Measurements from ENCODE around the gene HEXA. TPM values are rescaled to one million over a fixed set of nuclear protein-coding genes. Genes with fewer than 3 reads are reported as not detected.
"Not testable (repeated sequence)": the region's sequence is repeated elsewhere in the genome, so short reads cannot be mapped to it uniquely, and the experiment has no call there.

Gene HEXA
- total RNA-seq, 1 donor from 2014 or later: 185 TPM

- Histone ChIP-seq H3K27ac (no peak overlapping the region), H3K36me3 (no peaks in the 10 kb centered on the region), H3K4me1 (no peaks in the 10 kb centered on the region), H3K27me3 (no peaks in the 10 kb centered on the region), H3K9me3 (no peaks in the 10 kb centered on the region), H3K4me3 (no peak overlapping the region)
- TF ChIP-seq CTCF (IDR thresholded peaks at IDR 0.05): no peak
- DNase-seq: no peak
- intact Hi-C loops (cut with DNase I): no loop called here
- no peak for ATAC-seq
Measured at GRCh38 chr15:72402726-72403125, 26.9 kb upstream of the HEXA start.

GRCh38 chr15:72398648-72399047, 22.8 kb upstream of the HEXA start:
- no peaks in the 10 kb centered on the region for H3K4me1 ChIP-seq
- no peak for TF ChIP-seq CTCF (IDR thresholded peaks at IDR 0.05)
- no peak overlapping the region for H3K27ac ChIP-seq
- DNase-seq (no peak), ATAC-seq (no peak)
- H3K4me3 ChIP-seq: no peak overlapping the region
- H3K36me3 ChIP-seq: no peaks in the 10 kb centered on the region
- intact Hi-C loops (cut with DNase I): no loop called here
- H3K27me3 ChIP-seq: no peaks in the 10 kb centered on the region
- H3K9me3 ChIP-seq: no peaks in the 10 kb centered on the region

GRCh38 chr15:72397796-72398588, 22.2 kb upstream of the HEXA start, which contains the start of gene TMEM202:
Gene TMEM202 (plus strand): TSS chr15:72398305. CDS start chr15:72398327, 22 bp downstream.
- Histone ChIP-seq H3K27ac (no peak within 1 kb of the TSS), H3K36me3 (no peaks in the 10 kb centered on the region), H3K4me1 (no peaks in the 10 kb centered on the region), H3K9me3 (no peaks in the 10 kb centered on the region), H3K4me3 (no peak within 1 kb of the TSS), H3K27me3 (no peaks in the 10 kb centered on the region)
- intact Hi-C loops (cut with DNase I): no loop called here
- ATAC-seq (no peak), DNase-seq (no peak)
- TF ChIP-seq CTCF (IDR thresholded peaks at IDR 0.05): no peak

GRCh38 chr15:72396331-72396730, 20.5 kb upstream of the HEXA start:
- ATAC-seq; H3K36me3 ChIP-seq; H3K9me3 ChIP-seq; DNase-seq; H3K27me3 ChIP-seq; H3K27ac ChIP-seq; H3K4me1 ChIP-seq; intact Hi-C loops (cut with DNase I); H3K4me3 ChIP-seq: not testable (repeated sequence)

- no peaks in the 10 kb centered on the region for H3K9me3 ChIP-seq
- no peak for DNase-seq
- no peaks in the 10 kb centered on the region for H3K27me3 ChIP-seq
- no peaks in the 10 kb centered on the region for H3K4me1 ChIP-seq
- TF ChIP-seq CTCF (IDR thresholded peaks at IDR 0.05): no peak
- no peaks in the 10 kb centered on the region for H3K36me3 ChIP-seq
- no peak for ATAC-seq
- intact Hi-C loops (cut with DNase I): no loop called here
- no peak overlapping the region for H3K4me3 ChIP-seq
- no peak overlapping the region for H3K27ac ChIP-seq
Measured at GRCh38 chr15:72389231-72389630, 13.4 kb upstream of the HEXA start.

GRCh38 chr15:72387741-72388140, 11.9 kb upstream of the HEXA start:
- TF ChIP-seq CTCF (IDR thresholded peaks at IDR 0.05): no peak
- no peaks in the 10 kb centered on the region for H3K9me3 ChIP-seq
- H3K27ac ChIP-seq: no peak overlapping the region
- H3K4me1 ChIP-seq: no peaks in the 10 kb centered on the region
- H3K27me3 ChIP-seq: no peaks in the 10 kb centered on the region
- H3K36me3 ChIP-seq: no peaks in the 10 kb centered on the region
- intact Hi-C loops (cut with DNase I): no loop called here
- no peak for ATAC-seq
- no peak overlapping the region for H3K4me3 ChIP-seq
- no peak for DNase-seq
